H1 (cell line): ENCODE results near the gene FLNC. TPM values are rescaled to one million over a fixed set of nuclear protein-coding genes. Genes with fewer than 3 reads are reported as not detected.

Source experiments
- CTCF ChIA-PET: fragments of 300-600 bp; sonication (Branson Sonifier 250); formaldehyde crosslinking; loops from one replicate; lab custom pipeline; 2021; ENCODE audit not compliant: partially characterized antibody; lab: Charles Lee
- POLR2A ChIA-PET: fragments of 300-600 bp; sonication (Branson Sonifier 250); formaldehyde crosslinking; loops from one replicate; lab custom pipeline; 2021; ENCODE audit warnings: inconsistent platforms; ENCODE audit not compliant: partially characterized antibody; lab: Charles Lee
- DNase-seq, 2 experiments: peaks; one replicate each; pipeline versions ENCODE4 v3.0.0 to v3.0.0-alpha.2; 2010 to 2022; ENCODE audit warnings: low spot score in 2 of 2, low read depth in 1 of 2, mixed read lengths in 1 of 2
- FAIRE-seq: peaks from 2 replicates; lab custom pipeline; 2011; peaks lifted over from hg19 to GRCh38; lab: Jason Lieb, UNC
- H2AFZ ChIP-seq: 2 replicates; pipeline ENCODE4 v1.8.1; 2012; ENCODE audit warnings: low read length, inconsistent platforms
- H2AK5ac ChIP-seq: 2 replicates; pipeline ENCODE4 v1.6.1; 2013; ENCODE audit warnings: low read depth, low read length
- H2BK120ac ChIP-seq: replicated peaks from 2 replicates; pipeline ENCODE3; 2013; ENCODE audit warnings: low read depth, low read length, inconsistent platforms
- H2BK12ac ChIP-seq: 2 replicates; pipeline ENCODE4 v1.6.1; 2013; ENCODE audit warnings: low read depth, low read length
- H2BK15ac ChIP-seq: 2 replicates; pipeline ENCODE4 v1.6.1; 2013; ENCODE audit warnings: low read length
- H2BK20ac ChIP-seq: 2 replicates; pipeline ENCODE4 v1.6.1; 2013; ENCODE audit warnings: low read length
- H2BK5ac ChIP-seq: 2 replicates; pipeline ENCODE4 v1.6.1; 2013; ENCODE audit warnings: low read depth, low read length
- H3K14ac ChIP-seq: 2 replicates; pipeline ENCODE4 v1.6.1; 2013; ENCODE audit warnings: inconsistent platforms; ENCODE audit not compliant: insufficient read length
- H3K18ac ChIP-seq: 2 replicates; pipeline ENCODE4 v1.6.1; 2013; ENCODE audit warnings: low read length; ENCODE audit errors: extremely low read depth
- H3K23ac ChIP-seq: 2 replicates; pipeline ENCODE4 v1.6.1; 2013; ENCODE audit warnings: inconsistent platforms; ENCODE audit not compliant: insufficient read length
- H3K23me2 ChIP-seq: 2 replicates; pipeline ENCODE4 v1.6.1; 2013; ENCODE audit warnings: low read depth, low read length
- H3K27ac ChIP-seq: 2 replicates; pipeline ENCODE4 v1.6.1; 2011; ENCODE audit warnings: low read depth, low read length, inconsistent platforms
- H3K27me3 ChIP-seq, 4 experiments: replicated peaks in 1 of 4; 1 replicate in 1 of 4; 2 replicates in 3 of 4; pipeline versions ENCODE4 v1.6.1 to v1.8.1; 2011 to 2013; ENCODE audit warnings: low read length in 3 of 4, mild to moderate bottlenecking in 3 of 4, inconsistent platforms in 2 of 4, mixed read lengths in 2 of 4, moderate library complexity in 1 of 4; ENCODE audit not compliant: control insufficient read depth in 3 of 4, insufficient read depth in 3 of 4; ENCODE audit errors: extremely low read depth in 1 of 4
- H3K36me3 ChIP-seq, 4 experiments: 2 replicates each; pipeline versions ENCODE4 v1.6.1 to v1.8.1; 2011 to 2013; ENCODE audit warnings: mild to moderate bottlenecking in 4 of 4, low read length in 3 of 4, moderate library complexity in 2 of 4, control low read depth in 1 of 4, inconsistent platforms in 1 of 4; ENCODE audit not compliant: insufficient read depth in 4 of 4, control insufficient read depth in 2 of 4
- H3K4ac ChIP-seq: replicated peaks from 2 replicates; pipeline ENCODE3; 2013; ENCODE audit warnings: low read length, low read depth, mixed read lengths, inconsistent platforms; ENCODE audit not compliant: insufficient read length
- H3K4me1 ChIP-seq, 4 experiments: replicated peaks in 1 of 4; 1 replicate in 1 of 4; 2 replicates in 3 of 4; pipeline versions ENCODE4 v1.6.1 to v1.8.1; 2011 to 2013; ENCODE audit warnings: low read length in 3 of 4, inconsistent platforms in 2 of 4, mixed read lengths in 1 of 4; ENCODE audit not compliant: insufficient read depth in 4 of 4, control insufficient read depth in 3 of 4
- H3K4me2 ChIP-seq, 2 experiments: 2 replicates each; pipeline versions ENCODE4 v1.6.1 to v1.8.1; 2011 to 2013; ENCODE audit warnings: low read depth in 2 of 2, low read length in 2 of 2, control low read depth in 1 of 2, inconsistent platforms in 1 of 2, mild to moderate bottlenecking in 1 of 2; ENCODE audit not compliant: insufficient read depth in 1 of 2
- H3K4me3 ChIP-seq, 4 experiments: fragments of 200-600, 300-600 bp in 1 of 4; sonication (generic), shearing (Covaris generic), sonication (Bioruptor Twin) in 1 of 4; 2 replicates each; pipeline versions ENCODE4 v1.5.1 to v1.8.1; 2011 to 2016; ENCODE audit warnings: low read length in 4 of 4, low read depth in 3 of 4, control low read depth in 2 of 4, inconsistent platforms in 2 of 4, mild to moderate bottlenecking in 2 of 4, mixed read lengths in 1 of 4, moderate library complexity in 1 of 4; ENCODE audit not compliant: insufficient read depth in 2 of 4; ENCODE audit errors: extremely low read depth in 1 of 4
- H3K56ac ChIP-seq: replicated peaks from 2 replicates; pipeline ENCODE3; 2013; ENCODE audit warnings: low read depth, mild to moderate bottlenecking, mixed read lengths, low read length, inconsistent platforms; ENCODE audit not compliant: insufficient read length
- H3K79me1 ChIP-seq: 2 replicates; pipeline ENCODE4 v1.6.1; 2013; ENCODE audit warnings: low read depth, low read length, control low read depth
- H3K79me2 ChIP-seq, 2 experiments: 2 replicates each; pipeline versions ENCODE4 v1.6.1 to v1.8.1; 2012 to 2013; ENCODE audit warnings: low read length in 2 of 2, mild to moderate bottlenecking in 2 of 2, inconsistent platforms in 1 of 2; ENCODE audit not compliant: insufficient read depth in 2 of 2, control insufficient read depth in 1 of 2
- H3K9ac ChIP-seq, 4 experiments: replicated peaks in 1 of 4; 1 replicate in 1 of 4; 2 replicates in 3 of 4; pipeline versions ENCODE4 v1.6.1 to v1.8.1; 2011 to 2013; ENCODE audit warnings: low read depth in 3 of 4, low read length in 3 of 4, control low read depth in 2 of 4, mild to moderate bottlenecking in 2 of 4, moderate library complexity in 2 of 4, inconsistent platforms in 1 of 4; ENCODE audit errors: extremely low read depth in 1 of 4
- H3K9me3 ChIP-seq, 2 experiments: 2 replicates each; pipeline versions ENCODE4 v1.6.1 to v1.8.1; 2012 to 2013; ENCODE audit warnings: mild to moderate bottlenecking in 2 of 2, moderate library complexity in 2 of 2, control low read depth in 1 of 2, inconsistent platforms in 1 of 2, low read depth in 1 of 2, low read length in 1 of 2, mixed read lengths in 1 of 2; ENCODE audit not compliant: insufficient read depth in 2 of 2
- H4K20me1 ChIP-seq, 2 experiments: replicated peaks in 1 of 2; 2 replicates each; pipeline versions ENCODE3 to v1.8.1; 2011 to 2013; ENCODE audit warnings: inconsistent platforms in 2 of 2, low read length in 2 of 2, mild to moderate bottlenecking in 1 of 2; ENCODE audit not compliant: insufficient read depth in 2 of 2, control insufficient read depth in 1 of 2
- H4K5ac ChIP-seq: 2 replicates; pipeline ENCODE4 v1.6.1; 2013; ENCODE audit warnings: low read length, low read depth, mixed read lengths, inconsistent platforms; ENCODE audit not compliant: insufficient read length
- H4K8ac ChIP-seq: 2 replicates; pipeline ENCODE4 v1.8.0; 2013; ENCODE audit warnings: mild to moderate bottlenecking, moderate library complexity, low read length, inconsistent platforms; ENCODE audit not compliant: insufficient read depth; ENCODE audit errors: extremely low read depth
- H4K91ac ChIP-seq: replicated peaks from 2 replicates; pipeline ENCODE3; 2013; ENCODE audit warnings: low read length, mixed read lengths, inconsistent platforms; ENCODE audit not compliant: insufficient read length
- BACH1 ChIP-seq: IDR thresholded peaks from 2 replicates; pipeline ENCODE4 v1.6.1; 2012; ENCODE audit warnings: low read length, improper control_type of control experiment
- CEBPB ChIP-seq: IDR thresholded peaks from 2 replicates; pipeline ENCODE4 v1.6.1; 2012; ENCODE audit warnings: low read depth, low read length
- EP300 ChIP-seq, 2 experiments: IDR thresholded peaks; 1 replicate in 1 of 2; 2 replicates in 1 of 2; pipeline ENCODE4 v1.6.1; 2011 to 2012; ENCODE audit warnings: low read depth in 2 of 2, low read length in 2 of 2, mild to moderate bottlenecking in 2 of 2, borderline replicate concordance in 1 of 2, inconsistent platforms in 1 of 2, moderate library complexity in 1 of 2
- GTF2F1 ChIP-seq: IDR thresholded peaks from 2 replicates; pipeline ENCODE4 v1.6.1; 2012; ENCODE audit warnings: low read depth, low read length, improper control_type of control experiment, borderline replicate concordance
- KDM1A ChIP-seq: fragments of 200-600, 300-600 bp; sonication (generic); IDR thresholded peaks from 2 replicates; pipeline ENCODE4 v1.7.1; 2016; ENCODE audit warnings: mild to moderate bottlenecking, low read length, borderline replicate concordance
- KDM5A ChIP-seq: fragments of 200-600 bp; IDR thresholded peaks from 2 replicates; pipeline ENCODE4 v1.7.1; 2012; ENCODE audit warnings: mild to moderate bottlenecking, low read length, inconsistent platforms, mixed read lengths
- SP2 ChIP-seq: IDR thresholded peaks from 2 replicates; pipeline ENCODE4 v1.6.1; 2012; ENCODE audit warnings: mild to moderate bottlenecking, low read length, inconsistent platforms
- TAF7 ChIP-seq: optimal IDR thresholded peaks from 2 replicates; pipeline ENCODE3; 2011; ENCODE audit warnings: low read depth, mild to moderate bottlenecking, inconsistent platforms, low read length, moderate library complexity, borderline replicate concordance
- WGBS, 2 experiments: shearing (Covaris generic) in 1 of 2; methylation state at CpG; one replicate each; pipeline versions ENCODE4 v1.1.6 to v1.1.7; 2013 to 2015; ENCODE audit warnings: low lambda C conversion rate in 2 of 2, mixed read lengths in 2 of 2, inconsistent platforms in 1 of 2, low coverage in 1 of 2, missing lambda C conversion rate in 1 of 2; ENCODE audit not compliant: insufficient replicate concordance in 2 of 2, insufficient coverage in 1 of 2, insufficient read length in 1 of 2; ENCODE audit errors: extremely low coverage in 1 of 2, missing lambda C conversion rate in 1 of 2; 5-methylcytosine and 5-hydroxymethylcytosine counted together
- polyA plus RNA-seq, 7 experiments: library from polyadenylated mRNA; depleted of rRNA in 3 of 7; stranded (reverse) in 5 of 7; unstranded in 2 of 7; fragments of >200 nt in 5 of 7; fragments of 200-250 nt in 2 of 7; gene quantifications; 1 replicate in 5 of 7; 2 replicates in 1 of 7; 4 replicates in 1 of 7; pipeline versions ENCODE4 v1.2.1 to v1.2.3, GENCODE V29; 2011 to 2013; ENCODE audit warnings: missing spikeins in 2 of 7, mixed read lengths in 2 of 7
- total RNA-seq: library from RNA; stranded (reverse); fragmentation: NEBNext Ultra II Directional; extraction: Animal tissue kit (Norgen Biotek cat#: 25700); gene quantifications from 2 replicates; pipeline ENCODE4 v1.2.1, GENCODE V29; 2021
- TF ChIP-seq, protein P1 (sequence below), 3 experiments: IDR thresholded peaks; 1 replicate in 2 of 3; 2 replicates in 1 of 3; pipeline versions ENCODE4 v1.5.1 to v1.6.1; 2011; ENCODE audit warnings: low read length in 3 of 3, mild to moderate bottlenecking in 3 of 3, inconsistent platforms in 2 of 3, low read depth in 1 of 3, moderate library complexity in 1 of 3; ENCODE audit not compliant: insufficient read depth in 1 of 3; ENCODE audit errors: control extremely low read depth in 1 of 3

The FLNC gene
- total and polyA plus RNA-seq, 2 of the 8 experiments (the other 6 are each of a cell fraction or from before 2014, with no cell fraction given) = 1.9 to 10.7 TPM

DNA sequence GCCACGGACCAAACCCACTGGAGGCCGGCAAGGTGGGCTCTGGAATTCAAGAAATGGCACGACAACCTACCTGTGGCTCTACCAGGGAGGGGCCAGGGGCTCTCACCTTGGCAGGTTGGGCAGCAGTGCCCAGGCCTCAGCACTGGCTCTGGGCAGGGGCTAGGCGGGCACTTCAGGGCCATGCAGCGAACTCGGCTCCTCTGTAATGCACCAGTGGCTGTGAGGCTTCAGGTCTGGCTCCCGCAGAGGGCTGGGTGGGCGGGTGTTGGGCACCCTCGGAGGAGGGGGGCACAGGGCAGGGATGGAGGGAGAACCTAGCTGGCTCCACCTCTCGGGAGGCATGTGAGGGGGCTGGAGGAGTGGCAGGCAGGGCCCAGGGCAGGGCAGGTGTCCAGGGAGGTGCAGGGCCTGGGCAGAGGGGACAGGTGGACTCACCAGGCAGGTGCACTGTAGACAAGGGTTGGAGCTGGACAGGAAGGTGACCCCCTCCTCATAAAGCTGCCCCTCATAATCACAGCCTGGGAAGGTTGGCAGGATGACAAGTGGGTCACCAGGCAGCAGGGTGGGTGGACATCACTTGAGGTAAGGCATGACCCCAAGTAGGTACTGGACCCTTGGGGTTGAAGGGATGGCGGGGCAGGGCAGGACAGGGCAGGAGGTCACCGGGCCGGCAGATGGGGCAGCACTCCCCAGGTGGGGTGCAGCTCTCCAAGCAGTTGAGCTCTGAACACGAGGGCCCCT, 73.6 kb downstream of the FLNC start:
- Histone ChIP-seq H4K8ac (peak overlapping the region; percentile 68; the same call in 1 of the 2 replicates), H4K91ac (no peak overlapping the region), H3K9me3 (peaks cover 3 to 9% of the 10 kb centered on the region in 2 experiments; a peak in 2 of 4 replicates), H3K23ac (no peak overlapping the region), H2BK12ac (peak overlapping the region; percentile 29; the same call in 1 of the 2 replicates), H3K9ac (no peak overlapping the region), H3K27me3 (peaks cover 0 to 4% (median 2%) of the 10 kb centered on the region in 4 experiments; a peak in 4 of 7 replicates), H3K4me1 (peaks cover 0 to 2% (median 0%) of the 10 kb centered on the region in 4 experiments; a peak in 2 of 7 replicates), H3K4ac (no peak overlapping the region), H2AFZ (no peak overlapping the region; the same call in 1 of the 2 replicates), H3K27ac (no peak overlapping the region), H2AK5ac (no peak overlapping the region), H3K36me3 (no peaks in the 10 kb centered on the region), H2BK120ac (no peak overlapping the region), H4K5ac (no peak overlapping the region), H2BK20ac (no peak overlapping the region), H3K14ac (no peak overlapping the region), H2BK15ac (no peak overlapping the region), H3K4me2 (no peak overlapping the region), H3K79me2 (no peaks in the 10 kb centered on the region), H3K56ac (no peak overlapping the region), H2BK5ac (no peak overlapping the region), H3K79me1 (no peaks in the 10 kb centered on the region), H3K4me3 (no peak overlapping the region), H3K18ac (no peak overlapping the region), H3K23me2 (no peaks in the 10 kb centered on the region), H4K20me1 (no peaks in the 10 kb centered on the region)
- 91% methylated on average over 10 of the region's 14 CpGs; no CpG with 5 or more reads in 1 of the 2 experiments for WGBS, 2 experiments
- ChIA-PET POLR2A (no interaction called here), CTCF (interaction anchor here (0.5 to 2.7 kb wide), 23 partner anchors 7 to 463 kb away, joined by 3 to 20 read pairs (median 4); partner anchors contain the start of gene KCP)
- FAIRE-seq = no peak
- peak in 1 of 2 experiments; percentile 37 for DNase-seq
- no peak for TF ChIP-seq KDM1A
- no peak for TF ChIP-seq SP2
- TF ChIP-seq CEBPB = no peak
- no peak for TF ChIP-seq GTF2F1
- TF ChIP-seq, protein P1, sequence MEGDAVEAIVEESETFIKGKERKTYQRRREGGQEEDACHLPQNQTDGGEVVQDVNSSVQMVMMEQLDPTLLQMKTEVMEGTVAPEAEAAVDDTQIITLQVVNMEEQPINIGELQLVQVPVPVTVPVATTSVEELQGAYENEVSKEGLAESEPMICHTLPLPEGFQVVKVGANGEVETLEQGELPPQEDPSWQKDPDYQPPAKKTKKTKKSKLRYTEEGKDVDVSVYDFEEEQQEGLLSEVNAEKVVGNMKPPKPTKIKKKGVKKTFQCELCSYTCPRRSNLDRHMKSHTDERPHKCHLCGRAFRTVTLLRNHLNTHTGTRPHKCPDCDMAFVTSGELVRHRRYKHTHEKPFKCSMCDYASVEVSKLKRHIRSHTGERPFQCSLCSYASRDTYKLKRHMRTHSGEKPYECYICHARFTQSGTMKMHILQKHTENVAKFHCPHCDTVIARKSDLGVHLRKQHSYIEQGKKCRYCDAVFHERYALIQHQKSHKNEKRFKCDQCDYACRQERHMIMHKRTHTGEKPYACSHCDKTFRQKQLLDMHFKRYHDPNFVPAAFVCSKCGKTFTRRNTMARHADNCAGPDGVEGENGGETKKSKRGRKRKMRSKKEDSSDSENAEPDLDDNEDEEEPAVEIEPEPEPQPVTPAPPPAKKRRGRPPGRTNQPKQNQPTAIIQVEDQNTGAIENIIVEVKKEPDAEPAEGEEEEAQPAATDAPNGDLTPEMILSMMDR (IDR thresholded peaks at IDR 0.05; ENCODE audit: control extremely low read depth in 1 of 3, insufficient read depth in 1 of 3, low read depth in 1 of 3, low read length in 3 of 3) = no peak
- TF ChIP-seq BACH1 = no peak
- TF ChIP-seq KDM5A = no peak
- TF ChIP-seq EP300 (IDR thresholded peaks at IDR 0.05; ENCODE audit: borderline replicate concordance in 1 of 2, low read depth in 2 of 2, low read length in 2 of 2) = no peak
- TF ChIP-seq TAF7 = no peak
